Activated CD8-positive, alpha-beta T cell treated with anti-CD3 and anti-CD28 coated beads, Interleukin-2, amount 10 ng/mL, durations not matched to agents 7 days and 5 days (primary cell): ENCODE results near the gene STEEP1. TPM values are rescaled to one million over a fixed set of nuclear protein-coding genes. Genes with fewer than 3 reads are reported as not detected.
"Not testable (repeated sequence)": the region's sequence is repeated elsewhere in the genome, so short reads cannot be mapped to it uniquely, and the experiment has no call there.

Experiments
- ATAC-seq: fragments of 150-1000 bp; cut with Tn5 transposase; one replicate; pipeline ENCODE4 v1.10.0; 2021; ENCODE audit warnings: moderate library complexity
- CTCF ChIA-PET: fragments of 350-600 bp; sonication (Branson Sonifier 250); formaldehyde crosslinking; loops from one replicate; lab custom pipeline; 2021; ENCODE audit warnings: antibody characterized with exemption; lab: Charles Lee
- POLR2A ChIA-PET: fragments of 350-600 bp; sonication (Branson Sonifier 250); formaldehyde crosslinking; loops from one replicate; lab custom pipeline; 2021; ENCODE audit warnings: antibody characterized with exemption; lab: Charles Lee
- DNase-seq: peaks from one replicate; pipeline ENCODE4 v3.0.0-alpha.2; 2020
- H3K27ac Mint-ChIP-seq: one replicate; pipeline ENCODE4 v1.8.0; 2021; ENCODE audit warnings: mild to moderate bottlenecking, mixed read lengths
- H3K27me3 Mint-ChIP-seq: one replicate; pipeline ENCODE4 v1.8.0; 2021; ENCODE audit warnings: low read depth, mixed read lengths
- H3K36me3 Mint-ChIP-seq: one replicate; pipeline ENCODE4 v1.8.0; 2021; ENCODE audit warnings: low read depth, mixed read lengths
- H3K4me1 Mint-ChIP-seq: one replicate; pipeline ENCODE4 v1.8.0; 2021; ENCODE audit warnings: low read depth, mixed read lengths
- H3K4me3 Mint-ChIP-seq: one replicate; pipeline ENCODE4 v1.8.0; 2021; ENCODE audit warnings: mild to moderate bottlenecking, mixed read lengths
- H3K9me3 Mint-ChIP-seq: one replicate; pipeline ENCODE4 v1.8.0; 2022; ENCODE audit warnings: mixed read lengths; ENCODE audit not compliant: insufficient read depth
- total RNA-seq, 2 experiments: library from RNA; stranded (reverse); gene quantifications; one replicate each; pipeline ENCODE4 v1.2.3, GENCODE V29; 2021

The STEEP1 gene
- total RNA-seq, 2 experiments from 2014 or later = 20.2 to 20.5 TPM

DNA sequence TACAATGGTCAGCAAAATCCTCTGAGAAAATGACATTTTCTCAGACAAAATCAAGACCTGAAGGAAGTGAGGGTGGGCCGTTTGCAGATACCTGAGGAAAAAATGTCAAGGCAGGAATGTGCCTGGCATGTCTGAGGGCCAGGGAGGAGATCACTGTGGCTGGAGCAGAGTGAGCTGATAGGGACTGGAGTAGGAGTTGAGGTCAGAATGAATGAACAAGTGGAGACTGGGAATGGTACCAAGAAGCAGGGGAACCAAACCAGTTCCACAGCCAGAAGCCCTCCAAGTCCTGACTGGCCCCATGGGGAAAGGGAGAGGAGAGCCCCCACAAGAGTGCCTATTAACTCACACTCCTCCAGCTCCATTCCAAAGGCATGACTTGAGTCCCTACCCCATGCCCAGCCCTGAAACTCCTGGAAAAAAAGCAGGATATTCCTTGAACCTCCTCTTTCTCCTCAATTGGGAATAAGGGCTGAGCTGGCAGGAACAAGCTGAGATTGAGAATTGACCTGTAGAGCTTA lies 41.5 kb downstream of the STEEP1 start:
- Mint-ChIP-seq H3K4me1 (no peaks in the 10 kb centered on the region), H3K9me3 (no peaks in the 10 kb centered on the region), H3K27ac (no peak overlapping the region), H3K27me3 (no peaks in the 10 kb centered on the region), H3K36me3 (no peaks in the 10 kb centered on the region), H3K4me3 (no peak overlapping the region)
- ChIA-PET POLR2A (no interaction called here), CTCF (interaction anchor here (1.0 to 1.1 kb wide), 2 partner anchors 206 to 260 kb away, joined by 3 read pairs; no protein-coding TSS in a partner anchor)
- no peak for ATAC-seq
- DNase-seq = no peak

DNA sequence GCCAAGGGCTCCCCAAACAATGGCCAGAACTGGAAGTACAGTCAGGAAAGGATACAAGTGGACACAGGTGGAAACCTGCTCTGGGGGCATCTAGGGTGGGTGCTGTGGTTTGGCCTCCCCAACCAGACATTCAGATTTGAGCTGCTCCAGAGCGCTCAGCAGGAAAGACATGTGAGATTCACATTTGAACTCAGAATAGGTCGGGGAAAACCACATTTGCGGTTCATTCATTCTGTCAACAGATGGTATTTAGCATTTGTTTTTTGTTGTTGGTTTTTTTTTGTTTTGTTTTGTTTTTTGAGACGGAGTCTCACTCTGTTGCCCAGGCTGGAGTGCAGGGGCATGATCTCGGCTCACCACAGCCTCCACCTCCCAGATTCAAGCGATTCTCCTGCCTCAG lies 44.0 kb downstream of the STEEP1 start:
- Mint-ChIP-seq H3K4me1 (peaks cover 4% of the 10 kb centered on the region), H3K9me3 (no peaks in the 10 kb centered on the region), H3K27ac (no peak overlapping the region), H3K36me3 (no peaks in the 10 kb centered on the region), H3K4me3 (no peak overlapping the region), H3K27me3 (no peaks in the 10 kb centered on the region)
- ChIA-PET POLR2A (no interaction called here), CTCF (no interaction called here)
- no peak for ATAC-seq
- no peak for DNase-seq

DNA sequence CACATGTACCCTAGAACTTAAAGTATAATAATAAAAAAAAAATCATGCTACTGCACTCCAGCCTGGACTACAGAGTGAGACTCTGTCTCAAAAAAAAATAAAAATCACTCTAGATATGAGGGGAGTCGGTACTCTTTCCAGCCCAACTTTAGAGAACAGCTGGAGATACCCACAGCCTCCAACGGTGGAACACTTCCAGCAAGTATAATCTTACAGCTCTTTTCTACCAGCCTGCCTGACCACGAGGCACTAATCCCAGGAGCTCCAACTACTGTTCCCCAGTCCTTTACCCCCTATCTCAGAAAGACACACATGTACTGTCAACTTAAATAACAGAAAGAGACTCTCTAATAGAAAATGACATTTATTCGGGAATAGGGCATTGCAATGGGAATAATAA lies 46.8 kb downstream of the STEEP1 start:
- H3K4me1 Mint-ChIP-seq = peaks cover 4% of the 10 kb centered on the region
- H3K27ac Mint-ChIP-seq = no peak overlapping the region
- ChIA-PET POLR2A (no interaction called here), CTCF (interaction anchor here (1.0 to 2.0 kb wide), 2 partner anchors 15 to 209 kb away, joined by 3 to 5 read pairs; no protein-coding TSS in a partner anchor)
- ATAC-seq = no peak
- no peaks in the 10 kb centered on the region for H3K27me3 Mint-ChIP-seq
- no peak for DNase-seq
- no peak overlapping the region for H3K4me3 Mint-ChIP-seq
- H3K9me3 Mint-ChIP-seq = no peaks in the 10 kb centered on the region
- H3K36me3 Mint-ChIP-seq = no peaks in the 10 kb centered on the region

DNA sequence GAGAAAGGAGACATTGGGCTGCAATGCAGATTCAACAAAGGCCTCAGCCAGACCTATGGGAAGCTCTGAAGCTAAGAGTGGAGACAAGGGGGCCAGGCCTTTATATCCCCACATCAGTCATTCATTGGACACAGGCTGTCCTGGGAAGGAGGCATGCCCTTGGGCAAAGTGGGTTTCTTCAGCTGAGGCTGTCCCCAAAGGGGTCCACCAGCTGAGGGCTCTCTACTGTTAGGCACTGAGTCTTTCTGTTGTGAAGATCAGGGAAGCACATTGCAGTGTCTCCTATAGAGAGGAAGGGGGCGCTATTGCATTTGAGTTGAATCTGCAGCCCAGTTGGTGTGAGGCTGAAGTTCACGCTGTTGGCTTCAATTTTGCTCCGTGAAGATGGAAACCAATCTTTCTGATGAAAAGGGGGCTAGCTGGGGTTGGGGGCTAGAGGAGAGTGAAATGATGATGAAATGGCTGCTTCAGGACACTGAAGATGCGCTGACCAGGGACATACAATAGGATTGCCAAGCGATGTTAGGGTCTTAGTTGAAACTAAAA lies 49.0 kb downstream of the STEEP1 start:
- Mint-ChIP-seq H3K36me3 (no peaks in the 10 kb centered on the region), H3K4me1 (peaks cover 4% of the 10 kb centered on the region), H3K27ac (no peak overlapping the region), H3K4me3 (no peak overlapping the region), H3K9me3 (no peaks in the 10 kb centered on the region), H3K27me3 (no peaks in the 10 kb centered on the region)
- peak; percentile 95 for ATAC-seq
- ChIA-PET POLR2A (interaction anchor here (0.7 kb wide), 1 partner anchor 276 kb away, joined by 3 read pairs; the partner anchor contains the start of gene RPL39), CTCF (interaction anchor here (0.6 to 2.6 kb wide), 27 partner anchors 9 to 372 kb away, joined by 3 to 21 read pairs (median 4); partner anchors contain the start of gene SOWAHD)
- peak; percentile 56 for DNase-seq

DNA sequence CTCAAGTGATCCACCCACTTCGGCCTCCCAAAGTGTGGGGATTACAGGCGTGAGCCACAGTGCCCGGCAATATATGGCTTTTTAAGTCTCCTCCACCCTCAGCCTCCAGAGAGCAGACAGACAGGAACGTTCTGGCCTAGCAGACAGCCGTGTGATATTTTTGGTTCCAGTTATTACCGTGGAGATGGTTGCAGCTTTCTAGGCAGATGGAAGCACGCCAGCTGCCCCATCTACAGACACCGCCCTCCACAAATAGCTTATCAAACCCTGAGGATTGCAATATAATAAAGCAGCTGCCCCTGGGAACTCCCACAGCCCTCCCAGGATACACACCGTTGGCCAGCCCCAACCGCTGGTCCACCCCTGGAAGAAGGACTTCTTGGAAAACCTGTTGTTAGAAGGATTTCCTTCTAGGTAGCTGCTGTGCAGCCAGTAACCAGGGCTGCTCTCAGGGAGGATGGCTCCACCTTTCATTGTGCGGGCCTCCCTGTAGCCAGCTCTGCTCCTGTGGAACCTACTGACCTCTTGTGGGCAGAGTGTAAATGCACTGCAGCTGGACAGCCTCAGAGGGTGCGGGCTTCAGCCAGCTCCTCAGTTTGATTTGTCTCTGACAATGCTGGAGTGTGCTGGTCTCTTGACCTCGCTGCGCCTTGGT lies 52.9 kb downstream of the STEEP1 start:
- peak; percentile 65 for ATAC-seq
- no peaks in the 10 kb centered on the region for H3K36me3 Mint-ChIP-seq
- H3K27me3 Mint-ChIP-seq = no peaks in the 10 kb centered on the region
- CTCF ChIA-PET = interaction anchor here (0.6 to 1.5 kb wide), 5 partner anchors 24 to 231 kb away, joined by 3 to 8 read pairs (median 4); no protein-coding TSS in a partner anchor
- no peak overlapping the region for H3K4me3 Mint-ChIP-seq
- peaks cover 4% of the 10 kb centered on the region for H3K4me1 Mint-ChIP-seq
- POLR2A ChIA-PET = interaction anchor here (0.7 kb wide), 1 partner anchor 31 kb away, joined by 4 read pairs; no protein-coding TSS in a partner anchor
- peak; percentile 22 for DNase-seq
- no peak overlapping the region for H3K27ac Mint-ChIP-seq
- no peaks in the 10 kb centered on the region for H3K9me3 Mint-ChIP-seq

DNA sequence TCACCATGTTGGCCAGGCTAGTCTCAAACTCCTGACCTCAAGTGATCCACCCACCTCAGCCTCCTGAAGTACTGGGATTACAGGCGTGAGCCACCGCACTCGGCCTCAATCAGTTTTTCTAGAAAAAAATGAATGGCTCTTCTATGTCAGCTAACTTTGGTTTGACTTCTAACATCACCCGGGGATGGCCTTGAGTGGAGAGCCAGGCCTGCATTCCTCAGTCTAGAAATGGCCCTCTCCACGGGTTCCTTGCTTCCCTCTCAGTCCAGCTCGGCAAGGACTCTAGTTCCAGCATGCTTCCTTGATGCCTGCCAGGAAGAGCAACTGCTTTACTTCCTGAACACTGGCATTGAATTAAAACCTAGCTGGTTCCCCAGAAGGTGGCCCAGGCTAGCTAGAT lies 58.0 kb downstream of the STEEP1 start:
- ChIA-PET CTCF (no interaction called here), POLR2A (no interaction called here)
- H3K4me3 Mint-ChIP-seq = no peak overlapping the region
- no peaks in the 10 kb centered on the region for H3K36me3 Mint-ChIP-seq
- H3K27ac Mint-ChIP-seq = no peak overlapping the region
- H3K27me3 Mint-ChIP-seq = no peaks in the 10 kb centered on the region
- H3K9me3 Mint-ChIP-seq = no peaks in the 10 kb centered on the region
- DNase-seq = no peak
- peaks cover 9% of the 10 kb centered on the region for H3K4me1 Mint-ChIP-seq
- ATAC-seq = no peak

DNA sequence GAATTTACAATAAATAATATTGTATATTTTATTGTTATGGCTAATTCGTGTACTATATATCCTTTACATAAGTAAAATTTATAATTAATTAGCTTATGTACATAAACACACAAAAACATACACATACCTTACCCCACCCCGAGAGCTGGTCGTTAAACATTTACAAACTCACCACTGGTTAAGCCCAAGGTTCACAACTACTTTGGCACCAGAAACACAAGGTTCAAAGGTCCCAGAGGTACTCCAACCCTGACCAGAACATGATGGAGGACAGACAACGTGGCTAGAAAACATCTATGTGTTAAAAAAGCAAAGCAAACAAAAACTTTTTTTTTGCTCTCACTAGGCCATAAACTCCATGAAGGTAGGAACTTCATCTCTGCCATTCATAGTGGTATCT lies 59.3 kb downstream of the STEEP1 start:
- POLR2A ChIA-PET = no interaction called here
- CTCF ChIA-PET = interaction anchor here (1.2 to 1.3 kb wide), 2 partner anchors 17 to 224 kb away, joined by 3 to 4 read pairs; no protein-coding TSS in a partner anchor
- Mint-ChIP-seq H3K9me3 (no peaks in the 10 kb centered on the region), H3K4me3 (no peak overlapping the region), H3K36me3 (no peaks in the 10 kb centered on the region), H3K27me3 (no peaks in the 10 kb centered on the region), H3K4me1 (peaks cover 14% of the 10 kb centered on the region), H3K27ac (no peak overlapping the region)
- ATAC-seq (no peak), DNase-seq (no peak)

DNA sequence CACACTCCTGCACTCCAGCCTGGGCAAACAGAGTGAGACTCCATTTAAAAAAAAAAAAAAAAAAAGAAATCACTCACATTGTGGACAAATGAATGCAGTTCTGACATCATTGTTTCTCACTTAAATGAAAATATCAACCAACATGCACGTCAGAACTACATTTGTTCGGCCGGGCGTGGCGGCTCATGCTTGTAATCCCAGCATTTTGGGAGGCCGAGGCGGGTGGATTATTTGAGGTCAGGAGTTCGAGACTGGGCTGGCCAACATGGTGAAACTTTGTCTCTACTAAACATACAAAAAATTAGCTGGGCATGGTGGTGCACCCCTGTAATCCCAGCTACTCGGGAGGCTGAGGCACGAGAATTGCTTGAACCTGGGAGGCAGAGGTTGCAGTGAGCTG lies 60.1 kb downstream of the STEEP1 start:
- POLR2A ChIA-PET, H3K4me3 Mint-ChIP-seq, ATAC-seq, H3K27me3 Mint-ChIP-seq, H3K36me3 Mint-ChIP-seq, DNase-seq, H3K27ac Mint-ChIP-seq, H3K9me3 Mint-ChIP-seq: not testable (repeated sequence)
- H3K4me1 Mint-ChIP-seq = peaks cover 14% of the 10 kb centered on the region
- CTCF ChIA-PET = interaction anchor here (1.0 kb wide), 1 partner anchor 41 kb away, joined by 3 read pairs; no protein-coding TSS in a partner anchor

DNA sequence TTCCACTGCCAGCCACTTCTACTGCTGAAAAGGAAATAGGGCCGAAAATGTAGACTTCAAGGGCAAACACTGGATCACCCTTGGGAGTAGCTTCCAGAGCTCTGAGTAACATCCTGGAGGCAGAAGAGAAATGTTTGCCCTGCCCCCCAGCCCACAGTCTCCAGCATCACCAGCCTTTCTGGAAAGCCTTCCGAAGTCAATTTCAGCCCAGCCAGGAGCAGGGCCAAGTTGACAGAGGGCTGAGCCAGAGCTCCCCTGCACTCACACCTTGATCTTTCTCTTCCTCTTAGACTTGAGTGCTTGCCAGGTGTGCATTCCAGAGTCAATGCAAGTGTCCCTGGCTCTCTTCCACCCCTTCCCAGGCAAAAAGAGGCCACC lies 61.7 kb downstream of the STEEP1 start:
- ATAC-seq (no peak), DNase-seq (no peak)
- CTCF ChIA-PET = interaction anchor here (1.2 to 1.3 kb wide), 2 partner anchors 13 to 14 kb away, joined by 4 to 5 read pairs; no protein-coding TSS in a partner anchor
- Mint-ChIP-seq H3K27me3 (no peaks in the 10 kb centered on the region), H3K4me3 (no peak overlapping the region), H3K27ac (no peak overlapping the region), H3K4me1 (peaks cover 14% of the 10 kb centered on the region), H3K36me3 (no peaks in the 10 kb centered on the region), H3K9me3 (no peaks in the 10 kb centered on the region)
- POLR2A ChIA-PET = interaction anchor here (0.6 to 0.9 kb wide), 4 partner anchors 23 to 495 kb away, joined by 3 to 4 read pairs (median 3); partner anchors contain the start of gene SLC25A5

DNA sequence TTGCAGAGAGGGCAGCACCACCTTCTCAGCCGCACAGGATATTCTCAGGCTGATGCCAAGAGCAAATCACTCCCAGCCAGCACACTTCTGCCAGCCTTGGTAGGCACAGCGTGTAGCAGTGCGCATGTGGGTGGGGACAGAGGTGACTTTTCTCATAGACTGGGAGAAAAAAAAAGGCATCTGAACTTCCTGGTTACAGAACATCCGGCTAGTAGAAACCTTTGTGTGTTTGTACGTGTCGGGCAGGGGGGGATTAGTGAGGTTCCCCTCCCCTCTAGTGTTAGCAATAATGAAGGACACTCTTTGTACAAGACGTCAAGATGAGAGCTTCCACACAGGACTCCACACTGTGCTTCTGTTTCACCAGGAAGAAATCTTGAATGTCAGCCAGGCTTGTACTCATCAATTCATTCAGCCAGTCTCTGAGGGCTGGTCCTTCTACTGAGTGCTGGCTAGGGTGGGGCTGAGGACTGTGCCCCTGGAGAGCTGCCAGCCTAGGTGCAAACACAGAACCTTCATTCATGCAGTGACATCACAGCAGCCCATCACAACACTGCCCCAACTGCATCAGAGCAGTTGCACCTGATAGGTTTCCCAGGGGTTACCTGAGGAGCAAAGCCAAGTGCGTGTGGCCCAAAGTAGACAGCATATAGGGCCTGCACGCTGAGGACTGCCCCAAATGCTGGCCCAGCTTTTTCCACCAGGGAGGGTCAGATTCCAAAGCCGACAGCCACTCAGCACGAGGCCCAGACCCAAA lies 62.3 kb downstream of the STEEP1 start:
- H3K27ac Mint-ChIP-seq = peak overlapping the region; percentile 81
- no peaks in the 10 kb centered on the region for H3K27me3 Mint-ChIP-seq
- H3K4me3 Mint-ChIP-seq = peak overlapping the region; percentile 18
- H3K36me3 Mint-ChIP-seq = no peaks in the 10 kb centered on the region
- ATAC-seq (peak; percentile 60), DNase-seq (peak; percentile 23)
- no peaks in the 10 kb centered on the region for H3K9me3 Mint-ChIP-seq
- CTCF ChIA-PET = interaction anchor here (1.2 to 1.3 kb wide), 2 partner anchors 14 kb away, joined by 4 to 5 read pairs; no protein-coding TSS in a partner anchor
- POLR2A ChIA-PET = interaction anchor here (0.6 to 0.9 kb wide), 4 partner anchors 22 to 495 kb away, joined by 3 to 4 read pairs (median 3); partner anchors contain the start of gene SLC25A5
- peaks cover 14% of the 10 kb centered on the region for H3K4me1 Mint-ChIP-seq

DNA sequence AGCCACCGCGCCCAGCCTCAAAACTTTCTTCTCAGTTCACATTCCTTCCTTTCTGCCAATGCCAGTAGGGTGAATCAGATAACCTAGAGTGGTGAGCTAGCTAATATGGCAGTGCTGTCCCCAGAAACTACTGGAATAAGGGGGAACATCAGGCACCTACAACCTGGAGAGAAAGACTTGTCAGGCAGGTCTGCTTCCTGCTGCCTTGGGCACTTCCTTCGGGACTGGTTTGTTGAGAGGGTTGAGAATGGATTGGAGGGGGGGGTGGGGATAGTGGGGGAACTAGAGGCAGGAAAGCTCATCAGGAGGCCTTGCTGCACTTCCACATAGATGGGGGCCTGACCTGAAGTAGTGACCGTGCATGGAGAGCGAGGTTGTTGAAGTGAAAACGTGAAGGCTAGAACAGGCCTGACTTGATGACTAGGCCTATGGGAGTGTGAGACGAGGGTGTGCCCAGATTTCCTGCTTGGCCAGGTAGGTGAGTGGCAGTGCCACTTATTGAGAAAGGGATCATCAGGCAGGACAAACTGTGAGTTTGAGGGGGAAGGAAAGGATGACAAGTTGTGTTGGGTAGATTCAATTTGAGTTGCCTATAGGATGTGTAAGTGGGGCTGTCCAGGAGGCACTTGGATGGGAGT lies 63.6 kb downstream of the STEEP1 start:
- H3K36me3 Mint-ChIP-seq = no peaks in the 10 kb centered on the region
- POLR2A ChIA-PET = no interaction called here
- DNase-seq = no peak

More for the DNA sequence above, 63.6 kb downstream of the STEEP1 start:
- ATAC-seq = no peak
- no peak overlapping the region for H3K27ac Mint-ChIP-seq
- no peak overlapping the region for H3K4me3 Mint-ChIP-seq
- H3K9me3 Mint-ChIP-seq = no peaks in the 10 kb centered on the region
- CTCF ChIA-PET = no interaction called here
- peaks cover 16% of the 10 kb centered on the region for H3K4me1 Mint-ChIP-seq
- H3K27me3 Mint-ChIP-seq = no peaks in the 10 kb centered on the region
